Middle frontal gyrus (tissue), 1 donor: ENCODE measurements around the gene BTBD9.

Source experiments
- DNase-seq: peaks from one replicate; pipeline ENCODE4 v3.0.0-alpha.2; 2015; ENCODE audit warnings: low spot score; ENCODE audit errors: extremely low spot score

BTBD9 gene

DNA sequence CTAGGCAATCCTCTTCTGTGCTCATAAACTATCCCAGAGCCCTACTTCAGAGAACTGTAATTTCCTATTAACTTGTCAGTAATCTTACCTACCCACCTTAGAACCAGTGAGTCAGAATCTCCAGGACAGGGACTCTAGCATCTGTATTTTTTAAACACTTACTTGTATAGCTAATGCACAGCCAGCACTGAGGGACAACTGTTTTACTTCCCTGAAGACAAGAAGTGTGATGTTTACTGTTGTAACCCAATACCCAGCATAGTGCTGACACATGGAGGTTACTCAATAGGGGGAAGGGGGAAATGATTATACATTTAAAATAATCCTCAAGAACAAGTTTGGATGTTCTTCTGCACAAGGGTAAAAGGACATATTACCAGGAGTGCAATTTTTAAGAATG, 130.8 kb downstream of the BTBD9 start:
- no peak for DNase-seq

DNA sequence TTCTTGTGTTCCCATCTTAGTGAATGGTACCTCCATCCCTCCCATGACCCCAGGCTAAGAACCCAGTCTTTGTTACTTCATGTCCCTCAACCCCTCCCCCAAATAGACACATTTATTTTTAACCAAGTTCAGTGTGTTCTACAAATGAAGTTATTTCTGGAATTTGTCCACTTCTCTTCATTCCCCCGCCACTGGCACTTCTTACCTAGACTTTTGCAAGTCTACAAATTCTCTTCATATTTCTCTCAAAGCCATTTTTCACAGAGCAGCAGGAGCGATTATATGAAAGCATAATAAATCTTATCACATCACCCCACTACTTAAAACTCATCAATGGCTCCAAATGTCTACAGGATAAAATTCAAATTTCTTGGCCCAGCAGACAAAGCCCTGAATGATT, 131.4 kb downstream of the BTBD9 start:
- no peak for DNase-seq

DNA sequence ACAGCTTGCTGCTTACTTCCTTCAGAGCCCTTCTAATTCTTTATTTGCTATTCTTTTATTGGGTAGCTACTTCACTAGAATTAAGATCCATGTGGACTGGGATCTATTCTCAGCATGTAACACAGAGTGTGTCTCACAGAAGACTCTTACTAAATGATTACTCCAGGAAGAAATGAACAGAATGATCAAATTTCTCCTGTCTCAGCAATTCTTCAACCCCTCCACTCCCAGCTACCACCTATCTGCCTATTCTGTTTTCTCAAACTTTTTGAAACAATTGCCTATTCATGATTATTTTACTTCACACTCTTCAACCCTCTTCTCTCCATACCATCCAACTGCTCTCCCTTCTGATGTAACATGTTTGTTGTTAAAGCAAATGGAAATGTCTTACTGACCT, 132.6 kb downstream of the BTBD9 start:
- DNase-seq = no peak

DNA sequence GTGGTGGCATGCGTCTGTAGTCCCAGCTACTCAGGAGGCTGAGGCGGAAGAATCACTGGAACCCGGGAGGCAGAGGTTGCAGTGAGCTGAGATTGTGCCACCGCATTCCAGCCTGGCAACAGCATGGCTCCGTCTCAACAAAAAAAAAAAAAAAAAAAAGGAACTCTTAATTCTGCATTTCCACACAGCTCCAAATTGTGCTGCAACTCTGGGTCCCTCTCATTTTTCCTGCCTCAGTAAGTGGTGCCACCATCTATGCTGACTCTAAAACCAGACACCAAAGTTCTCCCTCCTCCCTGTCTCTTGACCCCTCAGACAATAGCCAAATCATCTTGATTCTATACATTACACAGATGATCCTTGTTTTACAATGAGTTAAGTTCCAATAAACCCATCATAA, 133.9 kb downstream of the BTBD9 start:
- no peak for DNase-seq

DNA sequence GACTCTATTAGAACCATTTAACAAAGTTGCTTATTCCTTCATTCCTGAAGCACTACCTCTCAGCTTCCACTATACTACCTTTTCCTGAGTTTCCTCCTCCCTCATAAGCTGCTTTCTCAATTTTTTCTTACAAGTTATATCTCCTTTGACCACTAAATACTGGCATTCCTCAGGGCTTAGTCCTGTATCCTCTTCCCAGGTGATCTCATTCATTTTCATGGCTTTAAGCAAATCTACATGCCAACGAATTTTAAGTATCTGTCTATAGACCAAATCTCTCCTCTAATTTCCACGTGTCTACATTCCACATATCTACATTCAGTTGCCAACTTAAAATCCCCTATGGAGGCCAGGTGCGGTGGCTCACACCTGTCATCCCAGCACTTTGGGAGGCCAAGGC, 134.7 kb downstream of the BTBD9 start:
- no peak for DNase-seq

DNA sequence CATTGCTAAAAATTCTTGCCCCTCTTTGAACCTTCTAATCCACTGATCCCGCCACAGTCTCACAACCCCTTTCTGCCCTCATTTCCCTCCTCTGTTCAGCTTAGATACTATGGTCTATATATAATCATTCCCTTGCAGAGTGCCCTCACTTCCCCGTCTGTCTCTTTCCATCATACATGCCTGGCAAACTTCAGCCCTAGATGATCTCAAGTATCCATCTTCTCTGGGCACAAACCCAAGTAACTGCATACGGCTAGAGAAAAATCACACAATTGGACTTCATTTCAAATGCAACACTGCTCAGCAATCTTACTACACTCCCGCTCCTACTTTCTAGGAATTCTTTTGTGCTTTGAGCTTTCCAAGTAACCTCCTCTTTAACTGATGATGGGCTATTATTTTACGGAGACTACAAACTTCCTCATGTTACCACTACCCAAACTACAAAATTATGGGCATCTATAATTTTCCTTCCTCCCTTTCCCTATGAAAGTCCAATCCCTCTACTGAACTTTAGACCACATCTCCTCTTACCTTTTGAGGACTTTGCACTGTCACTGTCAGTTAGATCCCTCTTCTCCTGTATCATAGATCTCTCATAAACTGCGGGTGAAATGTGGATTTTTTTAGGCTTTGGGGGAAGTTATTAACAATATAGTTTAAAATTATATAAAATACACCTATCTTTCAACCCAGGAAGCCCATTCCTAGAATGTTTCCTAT, 135.6 kb downstream of the BTBD9 start:
- DNase-seq = no peak

DNA sequence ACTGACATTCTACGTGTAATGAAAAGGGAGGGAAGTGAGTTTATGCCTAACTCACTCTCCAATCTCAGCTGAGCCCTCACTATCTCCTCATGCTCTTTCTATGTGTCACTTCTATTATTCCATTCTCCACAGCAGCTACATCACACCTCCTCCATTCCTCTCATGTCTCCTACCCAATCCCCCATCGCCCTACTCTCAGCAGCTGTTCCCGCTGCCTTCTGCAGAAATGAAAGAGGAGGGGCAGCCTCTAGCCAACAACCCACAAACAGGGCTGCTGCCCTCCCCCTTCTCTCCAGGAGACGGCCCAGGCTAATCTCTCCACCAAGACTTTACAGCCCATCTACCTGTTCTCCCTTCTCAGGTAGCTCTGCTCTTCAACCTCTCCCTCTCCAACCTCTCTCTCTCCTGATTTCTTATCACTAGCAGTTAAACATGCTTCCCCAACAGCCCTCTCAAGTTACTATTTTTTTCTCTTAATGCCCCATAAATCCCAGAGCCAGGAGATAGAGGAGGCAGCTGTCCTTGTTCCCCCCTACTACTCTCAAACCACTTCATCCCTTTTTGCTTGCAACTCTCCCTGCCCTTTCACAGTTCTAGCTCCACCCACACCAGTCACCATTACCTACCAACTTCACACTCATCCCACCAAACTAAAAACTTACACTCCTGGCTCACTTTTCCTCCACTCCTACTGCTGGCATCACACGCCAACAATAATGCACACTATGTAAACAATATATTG, 136.5 kb downstream of the BTBD9 start:
- no peak for DNase-seq

DNA sequence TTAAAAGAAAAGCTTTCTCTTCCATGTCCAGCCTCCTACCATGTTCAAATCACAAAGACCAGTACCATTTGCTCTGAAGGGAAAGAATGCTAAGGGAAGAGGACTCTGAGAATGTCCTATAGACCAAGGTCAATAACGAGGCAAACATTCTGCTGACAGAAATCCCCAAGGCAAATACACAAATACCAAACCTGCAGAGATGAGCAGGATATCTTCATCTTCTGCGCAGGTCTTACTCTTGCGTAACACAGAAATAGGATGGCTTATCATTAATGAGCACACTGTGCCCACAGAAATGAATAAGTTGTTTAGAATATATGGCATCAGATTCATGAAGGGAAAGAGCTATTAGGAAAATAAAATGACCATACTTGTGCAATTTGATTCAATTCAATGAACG, 137.3 kb downstream of the BTBD9 start:
- no peak for DNase-seq

DNA sequence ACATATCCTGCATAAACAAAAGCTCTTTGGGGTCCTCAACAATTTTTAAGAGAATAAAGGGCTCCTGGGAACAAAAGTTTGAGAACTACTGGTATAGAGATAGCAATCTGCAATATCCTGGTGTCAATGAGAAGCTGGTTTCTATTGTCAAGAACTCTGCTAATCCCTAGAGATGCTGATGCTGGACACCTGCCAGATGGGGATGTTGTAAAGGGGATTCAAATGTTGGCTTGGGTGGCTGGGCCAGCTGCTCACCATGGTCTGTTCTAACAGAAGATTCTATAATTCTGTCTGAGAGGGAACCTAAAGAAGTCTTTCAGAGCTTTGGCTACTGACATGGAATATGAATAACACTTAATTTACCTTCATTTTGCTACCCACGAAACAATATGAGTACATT, 137.8 kb downstream of the BTBD9 start:
- DNase-seq = no peak

DNA sequence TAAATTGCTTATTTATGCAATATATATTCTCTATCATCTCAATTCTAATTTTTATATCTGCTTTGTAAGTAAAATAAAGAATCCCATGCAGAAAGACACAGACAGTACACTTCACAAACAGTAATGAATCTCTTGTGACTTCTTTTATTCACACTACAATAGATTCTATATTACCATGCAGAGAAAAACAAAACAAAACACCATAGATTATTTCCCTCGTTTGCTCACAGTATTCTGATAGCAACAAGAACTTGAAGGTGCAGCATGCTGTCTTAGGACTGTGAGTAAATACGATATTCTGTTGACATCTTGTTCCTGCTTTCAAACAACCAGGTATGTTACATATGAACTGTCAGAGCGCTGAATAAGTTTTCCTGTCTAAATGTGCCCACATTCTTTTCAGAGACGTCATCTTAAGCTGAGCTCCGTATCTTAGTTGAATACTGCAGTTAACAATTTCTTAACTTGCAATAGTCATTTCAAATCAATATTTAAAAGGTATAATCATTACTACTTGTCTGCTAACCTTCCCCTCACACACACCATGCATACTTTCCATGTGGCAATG, 140.1 kb downstream of the BTBD9 start:
- DNase-seq = no peak

DNA sequence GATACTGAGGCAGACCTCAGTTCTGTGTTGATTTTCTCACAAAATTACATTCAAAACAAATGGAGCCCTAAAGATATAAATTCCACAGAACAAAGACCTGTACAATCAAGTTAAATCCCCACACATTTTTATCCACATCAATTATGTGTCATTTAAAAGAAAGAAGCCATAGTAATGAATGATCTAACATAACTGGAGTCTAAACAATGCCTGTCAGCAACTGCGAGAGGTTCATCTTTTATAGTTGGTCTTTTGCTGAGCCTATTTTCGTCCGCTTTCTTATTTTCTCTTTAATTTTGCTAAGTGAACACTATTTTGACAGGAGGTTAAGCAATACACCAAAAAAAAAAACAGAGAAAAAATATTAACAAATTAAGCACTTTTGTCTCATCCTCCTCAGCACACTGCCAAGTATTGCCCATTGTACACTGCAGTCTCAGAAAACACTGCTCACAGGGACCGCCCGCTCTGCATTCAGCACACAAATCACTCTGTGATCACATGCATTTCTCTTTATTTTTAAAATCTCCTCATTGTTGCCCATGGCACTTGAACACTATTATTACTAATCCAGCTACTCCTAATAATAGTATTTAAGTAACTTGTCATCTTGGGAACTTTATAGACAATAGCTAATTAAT, 140.8 kb downstream of the BTBD9 start:
- DNase-seq = no peak

DNA sequence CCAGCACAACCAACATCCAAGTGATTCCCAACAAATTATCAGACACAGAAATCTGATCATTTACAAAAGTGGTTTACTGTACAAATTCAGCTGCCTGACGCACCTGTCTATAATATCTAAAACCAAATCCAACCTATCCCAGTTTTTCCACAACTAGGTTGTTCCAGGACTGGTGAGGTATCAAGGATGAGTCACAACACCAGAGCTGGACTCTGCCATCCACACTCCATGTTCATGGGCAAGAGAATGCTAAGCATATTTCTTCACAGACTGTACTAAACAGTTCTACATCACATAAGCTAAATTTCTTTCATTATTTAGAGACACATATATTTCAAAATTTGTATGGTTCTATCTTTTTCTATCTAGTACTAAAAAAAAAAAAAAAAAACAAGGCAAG, 141.6 kb downstream of the BTBD9 start:
- DNase-seq = no peak

DNA sequence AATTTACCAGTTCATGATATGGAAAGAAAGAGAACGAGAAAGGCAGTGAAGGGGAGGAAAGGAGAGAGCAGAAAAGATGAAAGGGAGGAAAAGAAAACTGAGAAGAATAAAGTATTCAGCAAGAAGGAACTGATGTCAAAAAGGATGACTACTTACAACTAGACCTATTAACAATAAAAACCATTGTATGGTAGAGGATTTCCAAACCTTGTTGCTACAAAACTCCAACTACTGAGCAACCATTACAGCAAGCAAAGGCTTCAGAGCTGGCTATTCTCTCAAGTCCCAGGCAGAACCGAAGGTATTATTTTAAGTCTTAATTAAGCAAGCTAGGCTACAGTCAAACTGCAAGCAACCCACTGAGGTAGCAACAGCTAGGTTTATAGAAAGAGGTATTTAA, 142.2 kb downstream of the BTBD9 start:
- DNase-seq = no peak

DNA sequence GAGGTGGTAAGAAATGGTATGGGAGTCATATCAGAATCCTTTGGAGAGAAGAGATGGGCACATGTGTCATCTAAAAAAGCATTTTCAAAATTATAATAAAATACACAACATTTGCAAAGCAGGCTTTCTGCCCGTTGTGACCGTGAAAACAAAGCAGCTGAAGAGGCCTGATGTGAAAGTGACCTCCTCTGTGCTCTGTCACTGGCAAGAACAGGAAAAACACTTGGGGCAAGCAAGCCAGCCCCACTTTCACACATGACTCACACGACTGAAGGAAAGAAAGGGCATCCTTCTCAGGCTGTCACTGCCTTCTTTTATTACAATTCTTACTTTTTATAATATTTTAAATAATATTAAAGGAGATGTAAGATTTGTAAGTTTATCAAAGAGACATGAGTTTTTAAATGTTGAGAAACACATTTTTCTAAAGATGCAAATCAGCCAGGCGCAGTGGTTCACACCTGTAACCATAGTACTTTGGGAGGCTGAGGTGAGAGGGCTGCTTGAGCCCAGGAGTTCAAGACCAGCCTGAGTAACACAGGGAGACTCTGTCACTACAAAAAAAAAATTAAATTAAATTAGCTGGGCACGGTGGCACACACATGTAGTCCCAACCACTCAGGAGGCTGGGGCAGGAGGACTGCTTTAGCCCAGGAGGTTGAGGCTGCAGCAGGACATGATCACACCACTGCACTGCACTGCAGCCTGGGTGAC, 143.7 kb downstream of the BTBD9 start:
- no peak for DNase-seq

DNA sequence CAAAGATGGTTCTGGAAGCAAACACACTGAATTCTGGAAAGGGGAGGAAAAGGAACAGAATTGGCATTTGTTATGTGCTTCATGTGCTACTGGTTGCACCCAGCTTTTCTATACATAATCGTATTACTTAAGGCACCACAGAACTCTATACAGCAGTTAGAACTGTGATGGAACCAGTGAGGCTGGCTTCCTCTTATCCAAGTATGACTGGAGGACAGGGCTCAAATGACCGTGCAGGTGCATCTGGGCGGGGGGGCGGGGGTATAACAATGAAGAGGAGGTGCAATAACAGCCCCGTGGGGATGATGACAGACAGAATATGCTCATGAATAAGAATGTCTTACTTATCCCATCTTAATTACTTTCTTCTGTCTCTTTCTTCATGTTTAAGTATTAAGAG, 144.2 kb downstream of the BTBD9 start:
- no peak for DNase-seq

DNA sequence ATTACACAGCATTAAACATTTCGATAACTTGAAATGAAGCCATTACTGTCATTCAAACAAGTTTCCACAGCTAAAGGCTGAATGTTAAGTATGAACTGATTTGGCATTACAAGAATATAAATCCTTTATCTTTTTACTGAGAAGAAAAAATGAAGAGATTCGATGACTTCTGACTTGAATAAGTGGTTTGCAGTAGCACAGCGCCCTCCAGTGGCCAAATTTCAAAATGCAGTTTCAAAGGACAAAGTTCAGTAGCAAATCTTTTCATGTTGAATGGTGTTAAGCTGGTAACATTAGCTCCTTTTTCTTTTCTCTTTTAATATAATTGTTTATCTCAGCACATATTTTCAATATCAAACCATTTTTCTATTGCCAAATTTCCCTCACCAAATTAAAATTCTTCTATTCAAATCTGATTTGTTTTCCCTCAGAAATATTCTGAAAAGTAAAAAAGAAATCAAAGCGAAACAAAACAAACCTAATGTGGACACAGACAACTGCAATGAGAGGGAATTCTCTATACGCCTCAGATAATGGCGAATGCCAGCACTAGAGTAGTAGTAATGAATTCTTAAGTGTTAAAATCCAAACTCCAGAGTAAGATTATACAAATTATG, 145.7 kb downstream of the BTBD9 start:
- peak; percentile 87 for DNase-seq

DNA sequence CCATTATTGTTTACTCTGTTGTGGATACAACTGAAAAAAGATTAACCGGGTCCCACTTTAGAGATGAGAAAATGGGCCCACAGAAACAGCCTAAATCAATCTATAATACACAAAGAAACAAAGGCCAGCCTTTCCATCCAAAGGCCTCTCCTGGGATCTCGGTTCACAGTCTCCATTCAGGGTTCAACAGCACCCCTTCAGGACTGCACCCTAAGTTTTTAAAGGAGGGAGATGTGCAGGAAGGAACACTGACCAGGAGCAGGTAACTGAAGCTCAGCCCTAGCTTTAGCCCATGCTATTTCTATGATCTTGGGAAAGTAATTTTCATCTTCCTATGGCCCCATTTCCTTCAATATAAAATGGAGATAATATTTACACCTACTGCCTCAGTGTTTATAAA, 147.7 kb downstream of the BTBD9 start:
- DNase-seq = no peak

DNA sequence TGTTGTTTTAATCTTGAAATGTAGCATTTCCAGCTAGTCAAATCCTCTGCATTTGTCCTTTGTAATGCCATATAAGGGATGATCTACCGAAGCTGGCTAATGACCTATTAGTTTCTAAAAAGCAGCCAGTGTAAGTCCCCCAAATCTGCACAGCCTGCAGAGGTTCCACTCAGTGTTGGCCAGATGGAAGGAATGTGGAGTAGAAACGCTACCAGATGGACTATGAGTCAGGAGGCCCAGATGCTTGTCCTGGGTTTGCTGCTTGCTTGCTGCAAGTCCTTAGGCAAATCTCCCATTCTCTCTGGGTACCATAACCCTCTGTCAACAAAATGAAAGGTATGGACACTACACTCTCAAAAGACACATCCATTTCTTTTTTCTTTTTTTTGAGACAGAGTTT, 149.8 kb downstream of the BTBD9 start:
- DNase-seq = no peak

DNA sequence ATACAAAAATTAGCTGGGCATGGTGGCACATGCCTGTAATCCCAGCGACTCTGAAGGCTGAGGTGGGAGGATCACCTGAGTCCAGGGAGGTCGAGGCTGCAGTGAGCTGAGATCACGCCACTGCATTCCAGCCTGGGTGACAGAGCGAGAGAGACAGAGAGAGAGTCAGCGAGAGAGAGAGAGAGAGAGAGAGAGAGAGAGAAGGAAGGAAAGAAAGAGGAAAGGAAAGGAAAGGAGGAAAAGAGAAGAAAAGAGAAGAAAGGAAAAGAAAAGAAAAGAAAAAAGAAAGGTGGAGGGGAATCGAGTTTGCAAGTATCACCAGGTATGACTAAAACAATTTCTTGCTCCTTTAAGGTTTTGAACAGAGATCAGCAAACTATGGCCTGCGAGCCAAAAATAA, 152.3 kb downstream of the BTBD9 start:
- DNase-seq = no peak

DNA sequence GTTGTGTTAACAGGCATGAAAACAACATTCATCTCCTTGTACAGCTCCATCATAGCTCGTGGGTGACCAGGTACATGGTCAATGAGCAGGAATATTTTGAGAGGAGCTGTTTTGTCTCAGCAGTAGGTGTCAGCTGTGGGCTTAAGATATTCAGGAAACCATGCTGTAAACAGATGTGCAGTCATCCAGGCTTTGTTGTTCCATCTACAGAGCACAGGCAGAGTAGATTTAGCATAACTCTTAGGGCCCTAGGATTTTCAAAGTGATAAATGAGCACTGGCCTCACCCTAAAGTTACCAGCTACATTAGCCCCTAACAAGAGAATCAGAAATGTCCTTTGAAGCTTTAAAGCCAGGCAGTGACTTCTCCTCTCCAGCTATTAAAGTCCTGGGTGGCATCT, 154.2 kb downstream of the BTBD9 start:
- no peak for DNase-seq

DNA sequence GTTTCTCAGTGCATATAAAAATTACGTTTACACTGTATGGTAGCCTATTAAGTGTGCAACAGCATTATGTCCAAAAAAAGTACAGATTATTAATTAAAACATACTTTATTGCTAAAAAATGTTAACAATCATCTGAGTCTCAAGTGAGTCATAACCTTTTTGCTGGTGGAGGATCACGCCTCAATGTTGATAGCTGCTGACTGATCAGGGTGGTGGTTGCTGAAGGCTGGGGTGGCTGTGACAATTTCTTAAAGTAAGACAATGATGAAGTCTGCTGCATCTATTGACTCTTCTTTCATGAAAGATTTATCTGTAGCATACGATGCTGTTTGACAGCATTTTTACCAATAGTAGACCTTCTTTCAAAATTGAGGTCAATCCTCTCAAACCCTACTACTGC, 155.1 kb downstream of the BTBD9 start:
- no peak for DNase-seq
